GM21529 (cell line): ENCODE data around the gene NUPR1.
"Not testable (repeated sequence)": the region's sequence is repeated elsewhere in the genome, so short reads cannot be mapped to it uniquely, and the experiment has no call there.

Experiments
- ATAC-seq: cut with Tn5 transposase; IDR thresholded peaks from one replicate; pipeline ENCODE4 v1.9.1; 2021; ENCODE audit not compliant: unreplicated experiment

Gene NUPR1

GRCh38 chr16:28527985-28528384, 10.8 kb downstream of the NUPR1 start:
- no peak for ATAC-seq

DNA sequence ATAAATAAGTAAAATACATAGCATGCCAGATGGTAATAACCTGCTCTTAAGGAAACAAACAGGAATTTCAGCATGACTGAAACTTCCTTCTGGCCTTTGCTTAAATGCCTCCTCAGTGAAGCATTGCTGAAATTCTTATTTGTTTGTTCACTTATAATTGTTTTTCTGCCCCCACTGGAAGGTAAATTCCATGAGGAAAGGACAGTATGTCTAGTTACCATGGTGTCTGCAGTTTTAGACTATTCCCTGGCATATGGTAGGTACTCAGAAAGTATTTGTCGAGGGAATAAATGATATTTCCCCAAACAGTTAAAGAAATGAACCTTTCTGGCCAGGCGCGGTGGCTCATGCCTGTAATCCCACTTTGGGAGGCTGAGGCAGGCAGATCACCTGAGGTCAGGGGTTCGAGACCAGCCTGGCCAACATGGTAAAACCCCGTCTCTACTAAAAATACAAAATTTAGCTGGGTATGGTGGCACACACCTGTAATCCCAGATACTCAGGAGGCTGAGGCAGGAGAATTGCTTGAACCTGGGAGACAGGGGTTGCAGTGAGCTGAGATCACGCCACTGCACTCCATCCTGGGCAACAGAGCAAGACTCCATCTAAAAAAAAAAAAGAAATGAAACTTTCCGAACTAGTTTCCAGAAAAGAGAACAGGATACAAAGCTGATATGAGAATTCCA, 11.5 kb downstream of the NUPR1 start:
- ATAC-seq: not testable (repeated sequence)

GRCh38 chr16:28526201-28527099, 12.3 kb downstream of the NUPR1 start:
- ATAC-seq: no peak

DNA sequence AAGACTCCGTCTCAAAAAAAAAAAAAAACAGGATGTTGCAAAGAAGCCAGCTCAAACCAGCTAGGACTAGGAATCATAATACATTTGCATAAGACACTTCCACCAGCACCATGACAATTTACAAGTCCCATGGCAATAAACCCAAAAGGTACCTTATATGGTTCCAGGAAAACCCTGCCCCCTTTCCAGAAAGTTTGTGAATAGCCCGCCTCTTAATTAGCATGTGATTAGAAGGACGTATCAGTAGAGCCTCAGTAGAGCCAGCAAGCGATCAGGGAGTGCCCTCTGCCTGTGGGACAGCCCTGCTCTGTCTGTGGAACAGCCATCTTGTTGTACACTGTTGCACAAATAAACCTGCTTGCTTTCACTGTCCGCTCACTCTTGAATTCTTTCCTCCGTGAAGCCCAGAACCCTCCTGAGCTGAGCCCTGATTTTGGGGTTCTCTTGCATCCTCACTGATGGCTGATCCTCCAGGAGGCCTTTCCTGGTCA, 14.0 kb downstream of the NUPR1 start:
- ATAC-seq: no peak

DNA sequence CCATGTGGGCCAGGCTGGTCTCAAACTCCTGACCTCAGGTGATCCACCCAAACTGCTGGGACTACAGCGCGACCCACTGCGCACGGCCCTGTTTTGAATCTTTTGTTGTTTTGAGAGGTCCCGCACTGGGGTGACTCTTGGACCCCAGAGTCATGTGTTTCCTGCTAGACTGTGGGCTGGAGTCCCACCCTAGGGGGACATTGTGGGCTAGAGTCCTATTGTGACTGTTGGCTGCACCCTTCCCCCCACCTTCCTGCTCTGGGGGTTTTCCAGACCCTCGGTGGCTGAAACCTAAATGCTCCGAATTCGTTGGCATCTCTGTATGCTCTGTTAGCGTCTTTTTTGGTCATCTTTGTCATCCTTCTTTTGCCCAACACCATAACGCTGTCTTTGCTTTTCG, 16.0 kb downstream of the NUPR1 start:
- ATAC-seq: no peak

DNA sequence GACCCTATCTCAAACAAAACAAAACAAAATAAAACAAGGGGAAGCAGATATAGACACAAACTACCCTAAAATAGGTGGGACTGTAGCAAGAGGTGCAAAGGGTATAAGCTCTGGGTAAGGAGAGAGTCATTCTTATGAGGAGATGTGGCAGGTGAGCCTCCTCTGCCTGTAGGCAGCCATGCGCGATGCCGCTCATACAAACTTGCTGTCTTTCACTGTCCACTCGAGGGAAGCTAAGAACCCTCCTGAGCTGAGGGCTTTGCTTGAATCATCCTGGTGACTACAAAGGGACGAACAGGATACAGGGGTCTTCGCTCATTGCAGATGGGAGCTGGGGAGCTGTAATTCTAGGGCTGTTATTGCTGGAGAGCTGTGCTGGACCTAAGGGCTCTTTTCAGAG, 17.3 kb downstream of the NUPR1 start:
- ATAC-seq: no peak

- ATAC-seq: no peak
Measured at GRCh38 chr16:28520672-28521071, 18.1 kb downstream of the NUPR1 start.

DNA sequence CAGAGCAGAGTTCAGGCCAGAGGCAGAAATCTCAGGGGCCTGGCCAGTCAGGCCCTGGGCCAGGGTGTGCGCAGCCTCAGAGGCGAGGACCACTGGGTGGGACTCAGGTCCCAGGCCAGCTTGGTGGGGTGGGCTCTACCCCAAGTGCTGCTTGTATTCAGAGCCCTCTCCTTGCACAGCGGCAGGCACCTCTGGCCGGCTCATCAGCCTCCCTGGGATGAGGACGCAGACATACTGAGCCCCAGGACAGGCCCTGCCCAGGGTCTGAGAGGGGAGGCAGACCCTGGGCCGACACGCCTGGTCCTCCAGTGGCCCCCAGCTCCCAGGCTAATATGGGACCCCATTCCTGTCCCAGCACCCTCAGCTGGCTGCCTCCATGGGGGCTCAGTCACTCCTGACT, 24.5 kb downstream of the NUPR1 start:
- no peak for ATAC-seq

DNA sequence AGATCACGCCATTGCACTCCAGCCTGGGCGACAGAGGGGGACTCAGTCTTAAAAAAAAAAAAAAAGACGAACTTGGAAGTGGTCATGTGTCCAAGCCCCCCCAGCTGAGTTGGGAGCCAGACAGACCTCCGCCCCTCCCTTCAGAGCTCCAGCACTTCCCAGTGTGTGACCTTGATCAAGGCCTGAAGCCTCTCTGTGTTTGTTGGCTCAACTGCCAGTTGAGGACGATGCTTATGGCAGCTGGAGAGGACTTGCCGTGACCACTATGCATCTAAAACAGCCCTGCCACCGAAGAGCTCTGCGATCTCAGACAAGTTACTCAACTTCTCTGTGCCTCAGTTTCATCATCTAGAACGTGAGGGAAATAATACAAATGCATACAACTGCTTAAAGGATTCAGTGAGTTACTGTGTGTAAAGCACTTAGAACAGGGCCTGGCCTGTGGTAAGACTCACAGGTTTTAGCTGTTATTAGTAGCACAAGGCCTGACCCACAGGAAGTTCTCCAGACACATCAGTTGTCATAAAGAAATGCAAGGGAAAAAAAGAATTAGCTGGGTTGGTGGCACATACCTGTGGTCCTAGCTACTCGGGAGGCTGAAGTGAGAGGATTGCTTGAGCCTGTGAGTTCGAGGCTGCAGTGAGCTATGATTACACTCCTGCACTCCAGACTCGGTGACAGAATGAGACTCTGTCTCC, 25.1 kb downstream of the NUPR1 start:
- no peak for ATAC-seq

DNA sequence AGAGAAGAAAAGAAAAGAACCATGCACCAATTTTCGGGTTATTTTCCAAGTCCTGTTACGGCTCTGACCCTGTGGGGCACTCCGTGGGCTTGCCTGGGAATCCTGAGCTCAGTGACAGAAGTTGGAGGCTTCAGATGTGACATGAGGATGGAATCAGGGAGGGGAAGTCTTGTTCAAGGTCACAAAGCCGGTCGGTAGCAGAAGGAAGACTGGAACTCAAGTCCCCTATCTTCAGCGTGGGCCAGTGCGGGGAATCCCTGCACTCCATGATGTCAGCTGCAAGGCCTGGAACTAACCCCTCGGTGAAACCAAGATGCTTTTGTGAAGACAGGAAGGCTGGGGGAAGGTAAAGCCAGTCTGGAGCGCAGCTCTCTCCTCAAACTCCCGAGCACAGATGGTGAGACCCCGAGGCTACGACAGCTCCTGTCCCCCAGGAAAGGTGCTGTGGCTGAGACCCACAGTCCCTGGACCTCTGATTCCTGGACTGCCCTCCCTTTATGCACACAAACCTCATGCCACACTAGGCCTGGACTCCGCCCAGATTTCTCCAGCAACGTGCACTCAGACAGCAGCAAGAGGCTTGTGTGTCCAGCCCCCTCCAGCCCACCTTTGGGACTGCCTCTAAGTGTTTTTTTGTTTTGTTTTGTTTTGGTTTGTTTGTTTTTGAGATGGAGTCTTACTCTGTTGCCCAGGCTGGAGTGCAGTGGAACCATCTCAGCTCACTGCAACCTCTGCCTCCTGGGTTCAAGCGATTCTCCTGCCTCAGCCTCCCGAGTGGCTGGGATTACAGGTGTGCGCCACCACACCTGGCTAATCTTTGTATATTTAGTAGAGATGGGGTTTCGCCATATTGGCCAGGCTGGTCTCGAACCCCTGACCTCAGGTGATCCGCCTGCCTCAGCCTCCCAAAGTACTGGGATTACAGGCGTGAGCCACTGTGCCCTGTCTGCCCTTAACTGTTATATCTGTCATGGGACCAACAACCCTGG, 26.7 kb downstream of the NUPR1 start:
- ATAC-seq: no peak

DNA sequence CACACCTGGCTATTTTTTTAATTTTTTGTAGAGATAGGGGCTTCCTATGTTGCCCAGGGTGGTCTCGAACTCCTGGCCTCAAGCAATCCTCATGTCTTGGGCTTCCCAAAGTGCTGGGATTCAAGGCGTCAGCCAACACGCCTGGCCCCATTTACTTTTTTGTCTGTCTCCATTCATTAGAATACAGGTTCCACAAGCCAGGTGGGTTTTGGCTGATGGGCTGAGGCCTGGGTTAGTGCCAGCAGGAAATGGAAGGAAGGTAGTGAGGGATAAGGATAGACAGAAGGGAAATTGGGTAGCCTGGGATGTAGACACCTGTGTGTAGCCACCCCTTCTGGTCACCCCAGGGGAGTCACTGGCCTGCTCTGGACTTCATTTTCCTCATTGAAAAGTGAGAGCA, 27.7 kb downstream of the NUPR1 start:
- no peak for ATAC-seq

DNA sequence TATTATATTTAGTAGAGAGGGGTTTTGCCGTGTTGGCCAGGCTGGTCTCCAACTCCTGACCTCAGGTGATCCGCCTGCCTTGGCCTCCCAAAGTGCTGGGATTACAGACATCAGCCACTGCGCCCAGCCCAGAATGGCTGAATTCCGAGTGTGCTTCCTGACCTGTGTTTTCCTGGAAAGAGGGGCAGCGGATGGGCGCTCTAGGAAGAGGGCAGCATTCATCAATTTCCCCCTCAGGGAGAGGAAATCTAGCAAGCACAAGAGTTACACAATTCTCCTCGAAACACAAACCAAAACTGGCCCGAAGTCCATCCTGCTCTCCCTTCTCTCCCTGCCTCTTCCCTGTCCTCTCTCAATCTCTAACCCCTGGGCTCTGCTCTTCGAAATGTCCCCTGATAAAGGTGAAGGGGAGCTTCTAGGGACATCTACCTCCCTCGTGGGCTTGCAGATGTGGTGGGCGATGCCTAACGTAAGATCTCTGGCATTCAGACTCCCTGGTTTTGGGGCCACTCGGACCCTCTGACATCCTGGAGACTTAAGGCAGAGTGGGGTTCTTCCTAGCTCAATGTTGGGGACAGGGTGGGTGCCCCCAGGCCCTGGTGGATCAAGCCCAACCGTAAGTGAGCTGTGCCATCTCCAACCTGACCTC, 33.2 kb downstream of the NUPR1 start:
- ATAC-seq: no peak

- ATAC-seq: no peak
Measured at GRCh38 chr16:28504707-28505404, 33.9 kb downstream of the NUPR1 start.

- ATAC-seq: no peak
Measured at GRCh38 chr16:28503470-28504259, 35.1 kb downstream of the NUPR1 start.

DNA sequence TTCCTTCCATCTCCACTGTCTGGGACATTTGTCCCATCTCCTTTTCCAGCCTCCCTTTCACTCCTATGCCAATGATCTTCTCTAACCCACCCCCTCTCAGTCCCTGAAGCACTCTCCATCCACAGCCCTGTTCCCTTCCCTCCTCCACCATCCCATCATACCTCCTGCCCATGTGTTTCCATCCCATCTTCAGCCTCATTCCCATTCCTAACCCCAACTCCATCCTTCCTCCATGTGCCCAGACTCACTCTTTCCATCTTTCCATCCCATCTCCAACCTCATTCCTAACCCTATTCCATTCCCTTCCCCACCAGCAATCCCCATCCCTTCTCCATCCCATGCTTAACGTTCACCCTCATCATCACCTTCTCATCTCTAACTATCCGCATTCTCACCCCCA, 36.5 kb downstream of the NUPR1 start:
- ATAC-seq: no peak

- no peak for ATAC-seq
Measured at GRCh38 chr16:28501258-28502232, 37.2 kb downstream of the NUPR1 start.

- not testable (repeated sequence) for ATAC-seq
Measured at GRCh38 chr16:28500476-28501180, 38.1 kb downstream of the NUPR1 start.
